ENCODE measurements around the gene CTNND2.

CTNND2 gene

DNA sequence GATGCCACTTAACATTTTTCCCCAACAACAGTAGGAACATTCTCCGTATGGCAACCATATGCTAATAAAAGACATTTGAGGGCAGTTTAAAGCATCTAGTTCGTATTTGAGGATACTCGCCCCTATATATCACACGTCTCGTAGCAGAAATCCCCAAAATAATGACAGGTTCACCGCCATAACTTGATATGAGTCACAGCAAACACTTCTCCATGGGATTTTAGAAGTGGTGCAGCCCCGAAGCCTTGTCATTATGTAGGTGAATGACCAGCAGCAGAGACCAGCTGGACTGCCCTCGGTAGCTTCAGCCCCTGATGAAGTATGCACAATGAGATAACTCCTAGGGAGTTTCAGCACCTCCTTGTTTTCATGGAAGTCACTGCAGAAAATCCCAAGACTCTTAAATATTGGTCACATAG, 2.0 kb downstream of the CTNND2 start:
- TF ChIP-seq, protein P1, sequence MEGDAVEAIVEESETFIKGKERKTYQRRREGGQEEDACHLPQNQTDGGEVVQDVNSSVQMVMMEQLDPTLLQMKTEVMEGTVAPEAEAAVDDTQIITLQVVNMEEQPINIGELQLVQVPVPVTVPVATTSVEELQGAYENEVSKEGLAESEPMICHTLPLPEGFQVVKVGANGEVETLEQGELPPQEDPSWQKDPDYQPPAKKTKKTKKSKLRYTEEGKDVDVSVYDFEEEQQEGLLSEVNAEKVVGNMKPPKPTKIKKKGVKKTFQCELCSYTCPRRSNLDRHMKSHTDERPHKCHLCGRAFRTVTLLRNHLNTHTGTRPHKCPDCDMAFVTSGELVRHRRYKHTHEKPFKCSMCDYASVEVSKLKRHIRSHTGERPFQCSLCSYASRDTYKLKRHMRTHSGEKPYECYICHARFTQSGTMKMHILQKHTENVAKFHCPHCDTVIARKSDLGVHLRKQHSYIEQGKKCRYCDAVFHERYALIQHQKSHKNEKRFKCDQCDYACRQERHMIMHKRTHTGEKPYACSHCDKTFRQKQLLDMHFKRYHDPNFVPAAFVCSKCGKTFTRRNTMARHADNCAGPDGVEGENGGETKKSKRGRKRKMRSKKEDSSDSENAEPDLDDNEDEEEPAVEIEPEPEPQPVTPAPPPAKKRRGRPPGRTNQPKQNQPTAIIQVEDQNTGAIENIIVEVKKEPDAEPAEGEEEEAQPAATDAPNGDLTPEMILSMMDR (IDR thresholded peaks at IDR 0.05; ENCODE audit: low read length, missing control alignments) = no peak
- DNase-seq (ENCODE audit: low read depth) = no peak
- no peak overlapping the region for H3K4me3 ChIP-seq (replicated peaks; ENCODE audit: low read depth, low read length)

DNA sequence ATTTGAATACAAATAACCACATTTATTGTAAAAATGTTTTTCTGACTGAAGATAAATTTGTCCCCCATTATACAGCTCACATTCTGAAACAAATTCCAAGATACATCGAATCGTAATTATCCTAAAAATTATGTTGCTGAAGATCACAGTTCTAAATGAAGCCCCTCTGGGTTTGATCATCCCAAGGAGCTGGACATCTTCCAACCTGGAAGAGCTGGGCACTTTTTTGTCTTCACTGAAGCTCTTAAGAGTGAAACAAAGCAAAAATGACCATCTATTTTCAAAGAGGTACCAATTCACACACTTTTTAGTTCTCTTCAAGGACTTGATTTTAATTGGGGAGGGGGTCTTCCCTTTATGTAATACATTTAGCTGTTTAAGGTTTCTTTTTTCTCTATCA, 5.5 kb downstream of the CTNND2 start:
- H3K4me3 ChIP-seq (replicated peaks; ENCODE audit: low read depth, low read length) = no peak overlapping the region
- DNase-seq (ENCODE audit: low read depth) = no peak
- TF ChIP-seq, protein P1 (IDR thresholded peaks at IDR 0.05; ENCODE audit: low read length, missing control alignments) = no peak

DNA sequence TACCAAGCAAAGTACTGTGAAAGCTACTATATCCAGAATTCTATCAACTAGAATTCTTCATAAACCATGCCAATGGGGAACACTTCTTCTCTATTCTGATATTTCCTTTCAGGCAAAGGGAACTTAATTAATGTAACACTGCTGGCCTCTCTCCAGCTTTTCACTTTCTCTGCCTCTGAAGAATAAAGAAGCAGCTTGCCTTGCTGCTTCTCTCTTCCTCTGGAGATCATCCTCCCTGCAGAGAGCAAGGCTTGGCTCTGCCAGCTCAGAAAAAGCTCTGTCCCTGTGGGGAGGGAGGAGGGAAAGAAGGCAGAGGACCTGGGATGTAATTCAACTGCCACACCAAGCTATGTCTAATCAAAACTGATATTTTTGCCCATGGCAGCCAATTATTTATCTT, 6.5 kb downstream of the CTNND2 start:
- H3K4me3 ChIP-seq (replicated peaks; ENCODE audit: low read depth, low read length) = no peak overlapping the region
- no peak for DNase-seq (ENCODE audit: low read depth)
- TF ChIP-seq, protein P1 (IDR thresholded peaks at IDR 0.05; ENCODE audit: low read length, missing control alignments) = no peak

DNA sequence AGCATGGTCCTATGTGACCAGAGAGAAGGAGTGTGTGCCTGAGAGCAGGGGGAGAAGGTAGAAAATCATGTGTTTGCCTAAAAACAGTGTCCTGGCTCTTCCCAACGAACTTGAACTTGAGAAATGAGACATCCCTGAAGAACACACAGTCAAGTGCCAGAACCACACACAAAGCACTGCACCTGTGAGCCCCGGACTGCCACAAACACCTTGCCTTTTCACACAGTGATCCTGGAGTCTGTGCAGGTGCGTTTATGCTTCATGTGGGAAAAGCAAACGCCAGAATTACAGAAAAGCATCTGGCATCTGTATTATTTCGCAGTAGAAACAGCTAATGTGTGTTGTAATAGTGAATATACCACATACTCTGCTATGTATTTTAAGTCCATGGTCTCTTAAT, 9.3 kb downstream of the CTNND2 start:
- DNase-seq (ENCODE audit: low read depth) = no peak
- TF ChIP-seq, protein P1 (IDR thresholded peaks at IDR 0.05; ENCODE audit: low read length, missing control alignments) = no peak
- H3K4me3 ChIP-seq (replicated peaks; ENCODE audit: low read depth, low read length) = no peak overlapping the region

DNA sequence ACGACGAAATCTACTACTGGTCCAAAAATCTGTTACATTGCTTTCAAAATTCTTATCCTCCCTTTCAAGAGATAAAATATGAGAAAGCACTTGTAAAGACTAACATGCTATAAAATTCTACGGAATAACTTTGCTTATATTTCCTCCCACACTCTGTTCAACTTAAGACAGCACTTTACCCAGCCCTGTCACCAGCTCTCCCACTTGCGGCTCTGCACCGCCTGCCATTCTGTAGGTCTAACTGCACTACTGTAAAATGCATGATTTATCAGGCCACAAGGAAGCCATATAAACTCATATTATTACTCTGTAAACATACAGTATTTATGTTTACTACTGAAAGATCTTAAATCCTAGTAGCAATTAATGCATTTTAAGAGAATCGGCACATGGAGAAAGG, 11.4 kb downstream of the CTNND2 start:
- TF ChIP-seq, protein P1 (IDR thresholded peaks at IDR 0.05; ENCODE audit: low read length, missing control alignments) = no peak
- no peak overlapping the region for H3K4me3 ChIP-seq (replicated peaks; ENCODE audit: low read depth, low read length)
- DNase-seq (ENCODE audit: low read depth) = no peak

DNA sequence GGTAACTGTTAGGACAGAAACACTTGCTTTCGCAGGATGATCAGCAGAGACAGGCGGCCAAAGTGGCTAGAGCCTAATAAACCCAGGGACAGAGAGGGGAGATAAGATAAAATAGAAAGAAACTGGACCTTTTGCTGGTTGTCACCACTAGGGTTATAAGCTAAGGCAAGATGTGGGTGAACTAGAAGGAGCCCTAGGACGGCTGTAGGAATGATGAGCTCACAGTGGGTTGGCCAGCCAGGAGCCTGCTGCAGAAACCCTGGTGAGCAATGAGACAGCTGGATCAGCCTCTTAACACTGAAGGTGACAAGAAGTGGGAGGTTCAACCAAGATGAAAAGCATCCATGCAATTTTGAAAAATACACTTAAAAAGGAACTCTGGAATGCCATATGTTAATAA, 13.5 kb downstream of the CTNND2 start:
- H3K4me3 ChIP-seq (replicated peaks; ENCODE audit: low read depth, low read length) = no peak overlapping the region
- TF ChIP-seq, protein P1 (IDR thresholded peaks at IDR 0.05; ENCODE audit: low read length, missing control alignments) = no peak
- no peak for DNase-seq (ENCODE audit: low read depth)

DNA sequence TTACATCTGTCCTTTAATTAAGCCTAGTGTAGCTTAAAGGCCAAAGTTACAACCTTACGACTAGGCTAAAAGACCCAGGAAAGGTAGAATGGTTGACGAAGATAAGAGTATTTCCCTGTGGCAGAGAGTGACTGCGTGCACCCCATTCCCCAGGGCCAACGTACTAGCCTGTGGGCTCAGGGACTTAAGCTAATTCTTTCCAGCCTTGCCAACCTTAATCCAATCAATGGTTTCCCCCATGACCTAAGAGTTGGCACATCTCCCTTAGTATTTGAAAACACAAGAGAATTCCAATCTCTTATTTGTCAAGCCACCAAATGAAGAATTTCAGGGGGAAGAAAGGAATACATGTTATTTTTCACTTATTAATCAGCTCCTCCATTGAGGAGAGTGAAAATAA, 16.0 kb downstream of the CTNND2 start:
- no peak overlapping the region for H3K4me3 ChIP-seq (replicated peaks; ENCODE audit: low read depth, low read length)
- TF ChIP-seq, protein P1 (IDR thresholded peaks at IDR 0.05; ENCODE audit: low read length, missing control alignments) = no peak
- DNase-seq (ENCODE audit: low read depth) = no peak
